Fibroblast of skin of left quadriceps (primary cell): ENCODE measurements around the gene RAMACL.

Experiments used
- DNase-seq, 2 experiments: peaks; one replicate each; pipeline ENCODE4 v3.0.0-alpha.2; 2013; ENCODE audit warnings: low read depth in 2 of 2

Gene RAMACL

GRCh38 chr6:166533205-166533824 lies 53.2 kb downstream of the RAMACL start:
- no peak for DNase-seq
